Caco-2 (cell line): ENCODE results near the gene ELAVL3. TPM values are rescaled to one million over a fixed set of nuclear protein-coding genes. Genes with fewer than 3 reads are reported as not detected.

Experiments used
- BruUV-seq: library from RNA; stranded (reverse); fragments of 400-500 nt; replicated peaks from 2 replicates; lab custom pipeline; 2021; lab: Mats Ljungman, UMichigan
- CTCF ChIA-PET: fragments of 300-600 bp; sonication (Branson Sonifier 250); formaldehyde crosslinking; loops from one replicate; lab custom pipeline; 2022; ENCODE audit warnings: antibody characterized with exemption; lab: Charles Lee
- POLR2A ChIA-PET: fragments of 300-600 bp; sonication (Branson Sonifier 250); formaldehyde crosslinking; loops from one replicate; lab custom pipeline; 2022; ENCODE audit warnings: antibody characterized with exemption; lab: Charles Lee
- DNase-seq, 2 experiments: peaks; one replicate each; pipeline versions ENCODE4 v3.0.0 to v3.0.0-alpha.2; 2020 to 2022
- H3K27me3 ChIP-seq: replicated peaks from 2 replicates; pipeline ENCODE4 v1.6.0; 2011; ENCODE audit warnings: low read length; ENCODE audit not compliant: control insufficient read depth, insufficient read depth
- H3K36me3 ChIP-seq: 2 replicates; pipeline ENCODE4 v1.5.1; 2011; ENCODE audit warnings: low read length; ENCODE audit not compliant: control insufficient read depth, insufficient read depth
- H3K4me1 ChIP-seq: fragments of 250-450 bp; sonication (Bioruptor Pico); 2 replicates; pipeline ENCODE4 v1.5.1; 2020; ENCODE audit warnings: mild to moderate bottlenecking
- H3K4me3 ChIP-seq: 2 replicates; pipeline ENCODE4 v1.5.1; 2011; ENCODE audit warnings: low read depth, mild to moderate bottlenecking, control low read depth, low read length
- H3K9me3 ChIP-seq: fragments of 250-450 bp; sonication (Bioruptor Pico); 2 replicates; pipeline ENCODE4 v1.5.1; 2020; ENCODE audit warnings: mild to moderate bottlenecking, moderate library complexity
- H3K27ac Mint-ChIP-seq: one replicate; pipeline ENCODE4 v1.8.0; 2022; ENCODE audit warnings: mixed read lengths; ENCODE audit not compliant: unreplicated experiment
- H3K27me3 Mint-ChIP-seq: one replicate; pipeline ENCODE4 v1.8.0; 2022; ENCODE audit warnings: mixed read lengths; ENCODE audit not compliant: insufficient read depth, unreplicated experiment
- H3K36me3 Mint-ChIP-seq: one replicate; pipeline ENCODE4 v1.8.0; 2022; ENCODE audit warnings: mild to moderate bottlenecking, mixed read lengths; ENCODE audit not compliant: insufficient read depth, unreplicated experiment
- H3K4me1 Mint-ChIP-seq: one replicate; pipeline ENCODE4 v1.8.0; 2022; ENCODE audit warnings: low read depth, mixed read lengths; ENCODE audit not compliant: unreplicated experiment
- H3K4me3 Mint-ChIP-seq: one replicate; pipeline ENCODE4 v1.8.0; 2022; ENCODE audit warnings: mild to moderate bottlenecking, moderate library complexity, mixed read lengths; ENCODE audit not compliant: unreplicated experiment
- H3K9me3 Mint-ChIP-seq: one replicate; pipeline ENCODE4 v1.8.0; 2022; ENCODE audit warnings: mixed read lengths; ENCODE audit not compliant: unreplicated experiment
- intact Hi-C: fragments of 100-400 bp; cut with micrococcal nuclease; formaldehyde crosslinking; loops from one replicate; pipeline ENCODE4 v1.10.0; 2022; ENCODE audit not compliant: unreplicated experiment
- total RNA-seq: library from RNA; stranded (reverse); gene quantifications from 2 replicates; pipeline ENCODE4 v1.2.3, GENCODE V29; 2022
- TF ChIP-seq, protein P1 (sequence below), 2 experiments: fragments of 200-600 bp in 1 of 2; IDR thresholded peaks; 1 replicate in 1 of 2; 2 replicates in 1 of 2; pipeline versions ENCODE4 v1.5.1 to v1.8.0; 2011 to 2022; ENCODE audit warnings: antibody characterized with exemption in 1 of 2, control low read depth in 1 of 2, inconsistent platforms in 1 of 2, low read depth in 1 of 2, low read length in 1 of 2, mild to moderate bottlenecking in 1 of 2, moderate library complexity in 1 of 2; ENCODE audit not compliant: insufficient read depth in 1 of 2, severe bottlenecking in 1 of 2, unreplicated experiment in 1 of 2

ELAVL3 gene
- total RNA-seq, 1 experiment from 2014 or later: not detected

DNA sequence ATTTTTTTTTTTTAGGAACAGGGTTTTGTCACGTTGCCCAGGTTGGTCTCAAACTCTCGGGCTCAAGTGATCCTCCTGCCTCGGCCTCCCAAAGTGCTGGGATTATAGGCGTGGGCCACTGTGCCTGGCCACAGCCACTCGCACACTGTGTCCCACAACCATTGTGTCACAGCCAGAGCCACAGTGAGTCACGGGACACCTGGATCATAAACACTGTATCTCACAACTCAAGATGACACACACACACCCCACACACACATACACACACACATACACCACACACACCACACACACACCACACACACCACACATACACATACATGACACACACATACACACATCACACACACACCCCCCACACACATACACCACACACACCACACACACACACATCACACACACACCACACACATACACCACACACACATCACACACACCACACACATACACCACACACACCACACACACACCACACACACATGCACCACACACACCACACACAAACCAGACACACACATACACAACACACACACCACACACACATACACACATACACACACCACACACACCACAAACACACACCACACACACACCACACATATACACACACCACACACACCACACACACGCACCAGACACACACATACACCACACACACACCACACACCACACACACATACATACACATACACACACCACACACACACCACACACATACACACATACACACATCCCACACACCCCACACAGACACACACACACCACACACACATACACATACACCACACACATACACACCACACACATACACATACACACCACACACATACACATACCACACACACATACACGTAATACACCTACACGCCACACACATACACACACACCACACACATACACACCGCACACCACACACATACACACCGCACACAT is 16.2 kb downstream of the ELAVL3 start:
- no peaks in the 10 kb centered on the region for H3K36me3 ChIP-seq
- Mint-ChIP-seq H3K4me1 (no peaks in the 10 kb centered on the region), H3K9me3 (no peaks in the 10 kb centered on the region), H3K4me3 (no peak overlapping the region), H3K27me3 (no peaks in the 10 kb centered on the region), H3K36me3 (no peaks in the 10 kb centered on the region), H3K27ac (no peak overlapping the region)
- CTCF ChIA-PET: no interaction called here
- H3K9me3 ChIP-seq: no peaks in the 10 kb centered on the region
- TF ChIP-seq, protein P1, sequence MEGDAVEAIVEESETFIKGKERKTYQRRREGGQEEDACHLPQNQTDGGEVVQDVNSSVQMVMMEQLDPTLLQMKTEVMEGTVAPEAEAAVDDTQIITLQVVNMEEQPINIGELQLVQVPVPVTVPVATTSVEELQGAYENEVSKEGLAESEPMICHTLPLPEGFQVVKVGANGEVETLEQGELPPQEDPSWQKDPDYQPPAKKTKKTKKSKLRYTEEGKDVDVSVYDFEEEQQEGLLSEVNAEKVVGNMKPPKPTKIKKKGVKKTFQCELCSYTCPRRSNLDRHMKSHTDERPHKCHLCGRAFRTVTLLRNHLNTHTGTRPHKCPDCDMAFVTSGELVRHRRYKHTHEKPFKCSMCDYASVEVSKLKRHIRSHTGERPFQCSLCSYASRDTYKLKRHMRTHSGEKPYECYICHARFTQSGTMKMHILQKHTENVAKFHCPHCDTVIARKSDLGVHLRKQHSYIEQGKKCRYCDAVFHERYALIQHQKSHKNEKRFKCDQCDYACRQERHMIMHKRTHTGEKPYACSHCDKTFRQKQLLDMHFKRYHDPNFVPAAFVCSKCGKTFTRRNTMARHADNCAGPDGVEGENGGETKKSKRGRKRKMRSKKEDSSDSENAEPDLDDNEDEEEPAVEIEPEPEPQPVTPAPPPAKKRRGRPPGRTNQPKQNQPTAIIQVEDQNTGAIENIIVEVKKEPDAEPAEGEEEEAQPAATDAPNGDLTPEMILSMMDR (IDR thresholded peaks at IDR 0.05; ENCODE audit: insufficient read depth in 1 of 2, low read depth in 1 of 2, low read length in 1 of 2, severe bottlenecking in 1 of 2, unreplicated experiment in 1 of 2): no peak
- POLR2A ChIA-PET: no interaction called here
- H3K27me3 ChIP-seq: no peaks in the 10 kb centered on the region
- H3K4me1 ChIP-seq: no peaks in the 10 kb centered on the region
- H3K4me3 ChIP-seq: no peak overlapping the region
- no TSS peak for BruUV-seq
- intact Hi-C loops: no loop called here
- DNase-seq: no peak

DNA sequence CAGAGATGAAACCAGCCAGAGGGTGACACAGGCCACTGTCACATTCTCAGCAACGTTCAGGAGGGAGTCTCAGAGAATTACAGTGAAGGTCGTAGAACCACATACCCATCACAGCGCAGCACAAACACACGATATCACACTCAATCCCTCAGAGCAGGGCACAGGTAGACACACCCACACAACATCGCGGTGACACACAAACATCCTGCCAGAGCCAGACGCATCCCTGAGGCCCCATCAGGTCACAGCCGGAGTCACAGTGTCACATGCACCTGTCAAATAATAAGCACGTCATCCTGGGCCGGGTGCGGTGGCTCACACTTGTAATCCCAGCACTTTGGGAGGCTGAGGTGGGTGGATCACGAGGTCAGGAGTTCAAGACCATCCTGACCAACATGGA is 17.5 kb downstream of the ELAVL3 start:
- CTCF ChIA-PET: no interaction called here
- Mint-ChIP-seq H3K27me3 (no peaks in the 10 kb centered on the region), H3K4me1 (no peaks in the 10 kb centered on the region), H3K9me3 (no peaks in the 10 kb centered on the region), H3K27ac (no peak overlapping the region), H3K4me3 (no peak overlapping the region), H3K36me3 (no peaks in the 10 kb centered on the region)
- H3K36me3 ChIP-seq: no peaks in the 10 kb centered on the region
- TF ChIP-seq, protein P1 (IDR thresholded peaks at IDR 0.05; ENCODE audit: insufficient read depth in 1 of 2, low read depth in 1 of 2, low read length in 1 of 2, severe bottlenecking in 1 of 2, unreplicated experiment in 1 of 2): no peak
- POLR2A ChIA-PET: no interaction called here
- DNase-seq: no peak
- H3K9me3 ChIP-seq: no peaks in the 10 kb centered on the region
- no peak overlapping the region for H3K4me3 ChIP-seq
- H3K27me3 ChIP-seq: no peaks in the 10 kb centered on the region
- H3K4me1 ChIP-seq: no peaks in the 10 kb centered on the region
- BruUV-seq: no TSS peak
- intact Hi-C loops: no loop called here

DNA sequence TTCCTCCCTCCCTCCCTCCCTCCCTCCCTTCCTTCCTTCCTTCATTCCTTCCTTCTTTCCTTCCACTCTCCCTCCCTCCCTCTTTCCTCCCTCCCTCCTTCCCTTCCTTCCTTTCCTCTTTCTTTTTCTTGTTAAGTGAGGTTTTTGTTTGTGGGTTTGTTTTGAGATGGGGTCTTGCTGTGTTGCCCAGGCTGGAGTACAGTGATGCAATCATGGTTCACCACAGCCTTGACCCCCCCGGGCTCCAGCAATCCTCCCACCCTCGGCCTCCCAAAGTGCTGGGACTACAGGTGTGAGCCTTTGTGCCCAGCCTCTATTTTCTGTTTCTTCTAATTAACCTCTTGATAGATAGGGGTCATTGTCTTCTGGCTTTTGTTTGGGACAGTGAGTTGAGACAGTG is 19.4 kb downstream of the ELAVL3 start:
- no peak overlapping the region for H3K4me3 Mint-ChIP-seq
- POLR2A ChIA-PET: no interaction called here
- no peaks in the 10 kb centered on the region for H3K36me3 Mint-ChIP-seq
- CTCF ChIA-PET: no interaction called here
- no peaks in the 10 kb centered on the region for H3K9me3 Mint-ChIP-seq
- BruUV-seq: no TSS peak
- TF ChIP-seq, protein P1 (IDR thresholded peaks at IDR 0.05; ENCODE audit: insufficient read depth in 1 of 2, low read depth in 1 of 2, low read length in 1 of 2, severe bottlenecking in 1 of 2, unreplicated experiment in 1 of 2): no peak
- no peaks in the 10 kb centered on the region for H3K27me3 Mint-ChIP-seq
- Histone ChIP-seq H3K9me3 (no peaks in the 10 kb centered on the region), H3K36me3 (no peaks in the 10 kb centered on the region), H3K4me1 (no peaks in the 10 kb centered on the region), H3K4me3 (no peak overlapping the region), H3K27me3 (no peaks in the 10 kb centered on the region)
- no peaks in the 10 kb centered on the region for H3K4me1 Mint-ChIP-seq
- intact Hi-C loops: no loop called here
- no peak overlapping the region for H3K27ac Mint-ChIP-seq
- no peak for DNase-seq
